GM18519 (cell line): Measurements from ENCODE around the gene METTL16.
"Not testable (repeated sequence)": the region's sequence is repeated elsewhere in the genome, so short reads cannot be mapped to it uniquely, and the experiment has no call there.

Experiments
- ATAC-seq: cut with Tn5 transposase; IDR thresholded peaks from one replicate; pipeline ENCODE4 v1.9.1; 2021; ENCODE audit warnings: mild to moderate bottlenecking, moderate library complexity; ENCODE audit not compliant: unreplicated experiment, low FRiP score

The METTL16 gene

GRCh38 chr17:2507015-2507414, 4.7 kb downstream of the METTL16 start:
- ATAC-seq = not testable (repeated sequence)

GRCh38 chr17:2503627-2504026, 8.1 kb downstream of the METTL16 start:
- no peak for ATAC-seq

- ATAC-seq = no peak
Measured at GRCh38 chr17:2502871-2503580, 8.7 kb downstream of the METTL16 start.

- no peak for ATAC-seq
Measured at GRCh38 chr17:2500446-2500845, 11.2 kb downstream of the METTL16 start.

GRCh38 chr17:2489286-2489685, 22.4 kb downstream of the METTL16 start:
- not testable (repeated sequence) for ATAC-seq

GRCh38 chr17:2487306-2487705, 24.4 kb downstream of the METTL16 start:
- ATAC-seq = no peak

GRCh38 chr17:2486709-2487108, 25.0 kb downstream of the METTL16 start:
- not testable (repeated sequence) for ATAC-seq

- no peak for ATAC-seq
Measured at GRCh38 chr17:2485970-2486369, 25.7 kb downstream of the METTL16 start.

- ATAC-seq = no peak
Measured at GRCh38 chr17:2485543-2485942, 26.1 kb downstream of the METTL16 start.

GRCh38 chr17:2484876-2485275, 26.8 kb downstream of the METTL16 start:
- ATAC-seq = no peak

GRCh38 chr17:2483084-2483483, 28.6 kb downstream of the METTL16 start:
- no peak for ATAC-seq

- no peak for ATAC-seq
Measured at GRCh38 chr17:2482218-2482617, 29.5 kb downstream of the METTL16 start.

GRCh38 chr17:2481760-2482159, 29.9 kb downstream of the METTL16 start:
- ATAC-seq = no peak

- ATAC-seq = no peak
Measured at GRCh38 chr17:2478458-2478857, 33.2 kb downstream of the METTL16 start.

- ATAC-seq = no peak
Measured at GRCh38 chr17:2475056-2475455, 36.6 kb downstream of the METTL16 start.

- ATAC-seq = no peak
Measured at GRCh38 chr17:2474371-2474770, 37.3 kb downstream of the METTL16 start.

GRCh38 chr17:2468270-2468669, 43.4 kb downstream of the METTL16 start:
- no peak for ATAC-seq

- no peak for ATAC-seq
Measured at GRCh38 chr17:2466931-2467330, 44.8 kb downstream of the METTL16 start.

- no peak for ATAC-seq
Measured at GRCh38 chr17:2462481-2462880, 49.2 kb downstream of the METTL16 start.

GRCh38 chr17:2459917-2460271, 51.8 kb downstream of the METTL16 start:
- no peak for ATAC-seq

- ATAC-seq = no peak
Measured at GRCh38 chr17:2457913-2458312, 53.8 kb downstream of the METTL16 start.

- ATAC-seq = no peak
Measured at GRCh38 chr17:2456475-2456874, 55.2 kb downstream of the METTL16 start.

GRCh38 chr17:2455956-2456355, 55.7 kb downstream of the METTL16 start:
- ATAC-seq = no peak
